HG03575 (cell line): ENCODE measurements around the gene ARHGEF25.

ENCODE experiments used
- ATAC-seq: cut with Tn5 transposase; IDR thresholded peaks from one replicate; pipeline ENCODE4 v1.9.1; 2021; ENCODE audit not compliant: unreplicated experiment, insufficient number of reproducible peaks, low FRiP score; ENCODE audit errors: extremely low read depth

The ARHGEF25 gene

DNA sequence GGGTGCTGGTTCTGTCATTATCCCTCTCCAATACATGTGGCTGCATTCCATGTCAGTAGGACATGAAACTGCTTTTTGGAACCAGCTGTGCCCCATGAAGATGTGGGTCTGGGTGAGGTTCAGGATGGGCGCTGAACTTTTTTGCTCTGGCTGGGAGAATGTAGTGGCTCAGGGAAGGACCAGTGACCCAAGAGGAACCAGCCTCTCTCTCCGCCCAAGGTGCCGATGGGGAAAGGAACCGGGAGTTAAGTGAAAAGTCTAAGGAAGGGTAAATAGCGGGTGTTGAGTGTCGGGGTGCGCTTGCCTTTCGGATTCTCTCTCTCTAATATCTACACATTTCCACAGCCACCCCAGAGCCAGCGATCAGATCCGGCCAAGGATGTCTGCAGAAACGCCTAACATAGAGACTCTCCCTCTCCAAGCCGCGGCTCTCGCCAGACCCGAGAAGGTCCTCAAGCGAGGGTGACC is 7.8 kb downstream of the ARHGEF25 start:
- ATAC-seq: no peak

GRCh38 chr12:57619434-57620244 is 8.4 kb downstream of the ARHGEF25 start:
- no peak for ATAC-seq

DNA sequence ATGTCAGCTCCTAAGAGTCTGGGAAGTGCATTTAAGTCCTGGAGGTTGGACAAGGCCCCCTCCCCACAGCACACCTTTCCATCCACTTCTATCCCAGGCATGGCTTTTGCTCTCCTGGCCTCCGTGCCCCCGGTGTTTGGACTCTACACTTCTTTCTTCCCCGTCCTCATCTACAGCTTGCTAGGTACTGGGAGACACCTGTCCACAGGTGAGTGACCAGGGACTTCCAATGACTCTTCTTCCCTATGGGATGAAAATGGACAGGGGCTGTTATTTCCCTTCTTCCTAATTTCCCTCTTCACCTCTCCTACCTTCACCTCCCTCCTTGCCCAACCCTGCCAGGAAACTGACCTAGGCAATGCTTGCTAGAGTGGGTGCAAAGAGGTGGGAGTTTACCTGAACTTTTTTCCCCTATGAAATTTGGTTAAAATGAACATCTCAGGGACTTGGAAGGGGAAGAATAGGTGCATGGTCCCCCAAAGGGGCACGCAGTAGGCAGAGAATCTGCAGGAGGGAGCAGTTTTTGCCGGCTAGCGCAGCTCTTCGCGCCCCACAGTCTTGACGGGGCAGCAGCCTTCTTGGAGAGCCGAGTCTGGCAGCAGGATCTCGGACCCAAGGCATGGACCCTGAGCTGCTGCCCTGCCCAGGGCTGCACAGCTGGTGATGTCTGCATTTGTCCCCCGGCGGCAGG is 9.2 kb downstream of the ARHGEF25 start:
- ATAC-seq: no peak

DNA sequence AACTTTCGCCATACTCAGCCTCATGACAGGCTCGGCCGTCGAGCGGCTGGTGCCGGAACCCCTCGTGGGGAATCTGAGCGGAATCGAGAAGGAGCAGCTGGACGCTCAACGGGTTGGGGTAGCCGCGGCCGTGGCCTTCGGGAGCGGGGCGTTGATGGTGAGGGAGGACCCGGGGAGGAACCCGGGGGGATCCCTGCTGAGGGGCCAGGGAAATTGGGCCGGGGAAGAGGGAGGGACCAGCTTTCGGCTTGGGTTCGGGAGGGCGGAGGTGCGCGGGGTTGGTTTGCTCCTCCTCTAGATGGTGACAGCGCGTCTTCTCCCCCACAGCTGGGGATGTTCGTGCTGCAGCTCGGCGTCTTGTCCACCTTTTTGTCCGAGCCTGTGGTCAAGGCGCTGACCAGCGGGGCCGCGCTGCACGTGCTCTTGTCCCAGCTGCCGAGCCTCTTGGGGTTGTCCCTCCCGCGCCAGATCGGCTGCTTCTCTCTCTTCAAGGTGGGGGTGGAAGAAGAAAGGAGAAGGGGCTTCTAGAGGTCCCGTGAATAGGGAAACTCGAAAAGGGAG is 9.8 kb downstream of the ARHGEF25 start:
- ATAC-seq: no peak

- no peak for ATAC-seq
Observed at GRCh38 chr12:57621497-57622292, 10.5 kb downstream of the ARHGEF25 start.

- no peak for ATAC-seq
Observed at GRCh38 chr12:57622293-57623245, 11.3 kb downstream of the ARHGEF25 start.

- ATAC-seq: no peak
Observed at GRCh38 chr12:57623385-57623784, 12.2 kb downstream of the ARHGEF25 start.

- no peak for ATAC-seq
Observed at GRCh38 chr12:57623811-57624390, 12.7 kb downstream of the ARHGEF25 start.

DNA sequence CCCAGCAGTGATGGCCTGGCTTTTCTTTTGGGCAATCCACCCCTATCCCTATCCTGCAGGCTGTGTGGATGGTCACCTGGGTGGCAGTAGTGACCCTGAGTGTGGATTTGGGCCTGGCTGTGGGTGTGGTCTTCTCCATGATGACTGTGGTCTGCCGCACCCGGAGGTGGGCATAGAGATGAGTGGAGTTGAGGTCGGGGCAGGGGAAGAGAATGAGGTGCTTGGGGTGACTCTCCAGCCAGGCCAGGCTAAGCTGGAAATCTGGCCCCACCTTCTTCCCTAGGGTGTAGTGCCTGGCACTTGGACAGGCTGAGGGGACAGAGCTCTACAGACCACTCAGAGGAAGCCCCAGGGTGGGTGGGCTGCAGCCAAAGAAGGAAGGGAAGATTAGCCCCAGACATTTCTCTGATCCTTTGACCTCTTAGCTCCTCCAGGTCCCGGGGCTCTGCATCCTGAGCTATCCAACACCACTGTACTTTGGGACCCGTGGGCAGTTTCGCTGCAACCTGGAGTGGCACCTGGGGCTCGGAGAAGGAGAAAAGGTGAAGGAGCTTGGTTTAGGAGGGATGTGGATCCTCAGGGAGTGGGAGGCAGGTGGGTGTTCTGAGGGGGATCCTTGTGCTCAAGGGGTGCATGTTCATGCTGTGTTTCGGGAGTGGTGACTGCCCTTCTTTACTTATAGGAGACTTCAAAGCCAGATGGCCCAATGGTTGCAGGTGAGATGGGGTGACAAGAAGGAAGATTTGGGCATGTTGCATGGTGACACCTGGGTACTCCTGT is 13.4 kb downstream of the ARHGEF25 start:
- ATAC-seq: no peak

DNA sequence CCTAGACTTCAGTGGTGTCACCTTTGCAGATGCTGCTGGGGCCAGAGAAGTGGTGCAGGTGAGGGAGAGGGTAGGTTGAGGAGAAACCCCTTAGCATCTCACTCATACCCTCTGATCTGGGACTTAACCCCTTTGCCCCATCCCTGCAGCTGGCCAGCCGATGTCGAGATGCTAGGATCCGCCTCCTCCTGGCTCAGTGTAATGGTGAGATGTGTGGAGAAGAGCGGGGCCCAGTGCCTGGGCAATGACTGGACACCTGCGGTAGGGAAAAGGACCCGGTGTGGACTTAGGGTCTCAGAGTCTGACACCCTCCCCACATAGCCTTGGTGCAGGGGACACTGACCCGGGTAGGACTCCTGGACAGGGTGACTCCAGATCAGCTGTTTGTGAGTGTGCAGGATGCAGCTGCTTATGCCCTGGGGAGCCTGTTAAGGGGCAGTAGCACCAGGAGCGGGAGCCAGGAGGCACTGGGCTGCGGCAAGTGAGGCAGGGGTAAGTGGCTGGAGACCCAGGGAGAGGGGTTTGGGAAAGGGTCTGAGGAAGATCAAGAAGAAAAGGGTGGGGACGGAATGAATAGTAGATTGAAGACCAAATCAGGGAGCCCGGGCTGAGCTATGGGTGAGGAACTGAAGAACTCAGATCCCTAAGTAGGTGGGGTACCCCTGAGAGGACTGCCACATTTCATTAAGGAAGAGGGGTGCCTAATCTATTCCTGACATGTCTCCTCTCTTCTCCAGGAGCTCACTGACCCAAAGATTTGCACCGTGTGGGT is 14.2 kb downstream of the ARHGEF25 start:
- no peak for ATAC-seq

- no peak for ATAC-seq
Observed at GRCh38 chr12:57626111-57626920, 15.1 kb downstream of the ARHGEF25 start.

GRCh38 chr12:57626921-57627445 is 15.7 kb downstream of the ARHGEF25 start:
- ATAC-seq: no peak

DNA sequence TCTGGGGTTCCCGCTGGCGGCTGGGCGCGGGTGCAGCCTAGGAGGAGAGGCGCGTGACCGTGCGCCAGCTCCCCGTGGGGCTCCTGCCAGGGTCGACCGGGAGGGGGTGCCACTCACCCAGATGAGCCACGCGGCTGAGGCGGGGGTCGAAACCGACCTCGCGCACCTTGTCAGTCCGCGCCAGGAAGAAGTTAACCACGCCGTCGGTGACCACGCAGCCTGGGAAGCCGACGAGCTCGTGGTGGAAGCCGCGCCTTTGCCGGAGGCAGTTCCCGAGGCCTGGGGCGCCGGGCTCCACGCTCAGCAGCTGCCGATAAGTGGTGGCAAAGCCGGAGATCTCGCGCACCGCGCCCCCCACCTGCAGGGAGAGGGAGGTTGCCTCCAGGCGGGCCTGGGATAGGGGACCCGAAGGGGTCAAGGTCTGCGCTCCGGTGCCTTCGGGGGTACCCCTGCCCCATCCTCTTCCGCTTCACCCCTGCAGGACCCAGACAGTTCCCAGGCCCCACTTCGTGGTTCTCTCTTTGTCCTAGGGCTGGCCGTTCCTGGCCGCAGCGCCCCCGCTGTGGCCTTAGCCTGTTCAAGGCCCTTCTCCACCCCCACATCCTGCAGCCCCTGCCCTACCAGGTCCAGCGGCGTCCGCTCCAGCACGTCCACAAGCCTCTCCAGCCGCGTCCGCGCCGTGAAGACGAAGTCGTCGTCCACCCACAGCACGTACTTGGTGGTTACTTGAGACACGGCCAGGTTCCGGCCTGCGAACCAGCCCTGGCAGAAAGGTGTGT is 16.5 kb downstream of the ARHGEF25 start:
- ATAC-seq: no peak

GRCh38 chr12:57628280-57629191 is 17.3 kb downstream of the ARHGEF25 start:
- no peak for ATAC-seq
